ENCODE results near the gene CDSN.

DNA sequence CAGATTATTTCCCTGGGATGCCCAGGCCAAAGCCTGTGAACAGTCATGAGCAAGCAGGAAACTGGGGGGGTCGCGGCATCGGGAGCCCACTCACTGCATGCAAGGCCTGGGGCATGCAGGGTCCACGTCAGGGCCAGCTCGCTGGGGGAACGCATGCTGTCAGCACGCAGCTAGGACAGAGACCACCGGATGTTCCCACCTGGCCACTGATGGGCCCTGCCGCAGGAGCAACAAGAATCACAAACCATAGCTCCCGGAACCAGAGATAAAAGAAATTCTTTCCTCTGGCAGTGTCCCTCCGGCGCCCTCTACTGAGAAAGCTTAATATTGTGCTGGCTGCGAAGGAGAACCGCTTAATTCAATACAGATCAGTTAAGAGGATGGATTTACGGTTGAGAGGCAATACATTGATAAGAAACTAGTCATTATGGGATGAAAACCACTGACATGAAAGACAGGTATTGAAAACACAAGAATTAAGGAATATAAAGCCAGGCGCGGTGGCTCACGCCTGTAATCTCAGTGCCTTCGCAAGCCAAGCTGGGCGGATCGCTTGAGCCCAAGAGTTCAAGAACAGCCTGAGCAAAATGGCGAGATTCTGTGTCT, 40.5 kb downstream of the CDSN start:
- TF ChIP-seq, protein P1, sequence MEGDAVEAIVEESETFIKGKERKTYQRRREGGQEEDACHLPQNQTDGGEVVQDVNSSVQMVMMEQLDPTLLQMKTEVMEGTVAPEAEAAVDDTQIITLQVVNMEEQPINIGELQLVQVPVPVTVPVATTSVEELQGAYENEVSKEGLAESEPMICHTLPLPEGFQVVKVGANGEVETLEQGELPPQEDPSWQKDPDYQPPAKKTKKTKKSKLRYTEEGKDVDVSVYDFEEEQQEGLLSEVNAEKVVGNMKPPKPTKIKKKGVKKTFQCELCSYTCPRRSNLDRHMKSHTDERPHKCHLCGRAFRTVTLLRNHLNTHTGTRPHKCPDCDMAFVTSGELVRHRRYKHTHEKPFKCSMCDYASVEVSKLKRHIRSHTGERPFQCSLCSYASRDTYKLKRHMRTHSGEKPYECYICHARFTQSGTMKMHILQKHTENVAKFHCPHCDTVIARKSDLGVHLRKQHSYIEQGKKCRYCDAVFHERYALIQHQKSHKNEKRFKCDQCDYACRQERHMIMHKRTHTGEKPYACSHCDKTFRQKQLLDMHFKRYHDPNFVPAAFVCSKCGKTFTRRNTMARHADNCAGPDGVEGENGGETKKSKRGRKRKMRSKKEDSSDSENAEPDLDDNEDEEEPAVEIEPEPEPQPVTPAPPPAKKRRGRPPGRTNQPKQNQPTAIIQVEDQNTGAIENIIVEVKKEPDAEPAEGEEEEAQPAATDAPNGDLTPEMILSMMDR (IDR thresholded peaks at IDR 0.05) = peak; percentile 65 to 82 (median 76)
- no peak for TF ChIP-seq POLR2A (IDR thresholded peaks at IDR 0.05)
